ENCODE measurements around the gene PAPOLB. TPM values are rescaled to one million over a fixed set of nuclear protein-coding genes. Genes with fewer than 3 reads are reported as not detected.

The PAPOLB gene
- polyA plus RNA-seq, 2 of the 4 experiments (the other 2 are of a cell fraction) = not detected

DNA sequence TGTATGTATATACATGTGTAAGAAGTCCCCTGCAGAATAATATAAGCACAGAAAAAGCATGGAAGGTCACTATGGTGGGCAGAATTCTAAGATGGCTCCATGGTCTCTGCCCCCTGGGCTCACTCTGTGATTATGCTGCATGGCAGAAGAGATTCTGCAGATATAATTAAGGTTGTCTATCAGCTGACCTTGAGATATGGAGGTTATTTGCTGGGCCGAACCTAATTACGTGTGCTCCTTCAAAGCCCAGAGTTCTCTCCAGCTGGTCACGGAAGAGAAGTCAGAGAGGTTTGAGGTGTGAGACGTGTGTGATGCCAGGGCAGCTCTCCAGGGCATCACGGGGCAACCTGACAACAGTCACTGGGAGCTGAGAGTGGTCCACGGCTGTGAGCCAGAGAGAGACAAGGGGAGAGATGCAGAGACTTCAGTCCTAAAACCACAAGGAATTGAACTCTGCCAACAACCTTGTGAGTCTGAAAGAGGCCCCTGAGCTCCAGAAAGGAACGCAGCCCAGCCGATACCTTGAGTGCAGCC lies 11.5 kb downstream of the PAPOLB start:
- TF ChIP-seq POLR2AphosphoS2 (conservative IDR thresholded peaks at IDR 0.05; ENCODE audit: low read length) = no peak
- TF ChIP-seq BHLHE40 (IDR thresholded peaks at IDR 0.05; ENCODE audit: low read depth, low read length) = no peak
- TF ChIP-seq ZSCAN20 (CRISPR knock-in tag; IDR thresholded peaks at IDR 0.05) = no peak
- TF ChIP-seq NPAS2 (CRISPR knock-in tag; IDR thresholded peaks at IDR 0.05; ENCODE audit: borderline replicate concordance) = no peak
- TF ChIP-seq, protein P1, sequence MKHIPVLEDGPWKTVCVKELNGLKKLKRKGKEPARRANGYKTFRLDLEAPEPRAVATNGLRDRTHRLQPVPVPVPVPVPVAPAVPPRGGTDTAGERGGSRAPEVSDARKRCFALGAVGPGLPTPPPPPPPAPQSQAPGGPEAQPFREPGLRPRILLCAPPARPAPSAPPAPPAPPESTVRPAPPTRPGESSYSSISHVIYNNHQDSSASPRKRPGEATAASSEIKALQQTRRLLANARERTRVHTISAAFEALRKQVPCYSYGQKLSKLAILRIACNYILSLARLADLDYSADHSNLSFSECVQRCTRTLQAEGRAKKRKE (CRISPR knock-in tag; IDR thresholded peaks at IDR 0.05; ENCODE audit: low read depth) = no peak
- TF ChIP-seq, protein P2, sequence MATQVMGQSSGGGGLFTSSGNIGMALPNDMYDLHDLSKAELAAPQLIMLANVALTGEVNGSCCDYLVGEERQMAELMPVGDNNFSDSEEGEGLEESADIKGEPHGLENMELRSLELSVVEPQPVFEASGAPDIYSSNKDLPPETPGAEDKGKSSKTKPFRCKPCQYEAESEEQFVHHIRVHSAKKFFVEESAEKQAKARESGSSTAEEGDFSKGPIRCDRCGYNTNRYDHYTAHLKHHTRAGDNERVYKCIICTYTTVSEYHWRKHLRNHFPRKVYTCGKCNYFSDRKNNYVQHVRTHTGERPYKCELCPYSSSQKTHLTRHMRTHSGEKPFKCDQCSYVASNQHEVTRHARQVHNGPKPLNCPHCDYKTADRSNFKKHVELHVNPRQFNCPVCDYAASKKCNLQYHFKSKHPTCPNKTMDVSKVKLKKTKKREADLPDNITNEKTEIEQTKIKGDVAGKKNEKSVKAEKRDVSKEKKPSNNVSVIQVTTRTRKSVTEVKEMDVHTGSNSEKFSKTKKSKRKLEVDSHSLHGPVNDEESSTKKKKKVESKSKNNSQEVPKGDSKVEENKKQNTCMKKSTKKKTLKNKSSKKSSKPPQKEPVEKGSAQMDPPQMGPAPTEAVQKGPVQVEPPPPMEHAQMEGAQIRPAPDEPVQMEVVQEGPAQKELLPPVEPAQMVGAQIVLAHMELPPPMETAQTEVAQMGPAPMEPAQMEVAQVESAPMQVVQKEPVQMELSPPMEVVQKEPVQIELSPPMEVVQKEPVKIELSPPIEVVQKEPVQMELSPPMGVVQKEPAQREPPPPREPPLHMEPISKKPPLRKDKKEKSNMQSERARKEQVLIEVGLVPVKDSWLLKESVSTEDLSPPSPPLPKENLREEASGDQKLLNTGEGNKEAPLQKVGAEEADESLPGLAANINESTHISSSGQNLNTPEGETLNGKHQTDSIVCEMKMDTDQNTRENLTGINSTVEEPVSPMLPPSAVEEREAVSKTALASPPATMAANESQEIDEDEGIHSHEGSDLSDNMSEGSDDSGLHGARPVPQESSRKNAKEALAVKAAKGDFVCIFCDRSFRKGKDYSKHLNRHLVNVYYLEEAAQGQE (IDR thresholded peaks at IDR 0.05) = no peak
- TF ChIP-seq TFCP2L1 (CRISPR knock-in tag; IDR thresholded peaks at IDR 0.05) = no peak
- TF ChIP-seq CHD4 (IDR thresholded peaks at IDR 0.05; ENCODE audit: borderline replicate concordance) = no peak
- TF ChIP-seq, protein P3, sequence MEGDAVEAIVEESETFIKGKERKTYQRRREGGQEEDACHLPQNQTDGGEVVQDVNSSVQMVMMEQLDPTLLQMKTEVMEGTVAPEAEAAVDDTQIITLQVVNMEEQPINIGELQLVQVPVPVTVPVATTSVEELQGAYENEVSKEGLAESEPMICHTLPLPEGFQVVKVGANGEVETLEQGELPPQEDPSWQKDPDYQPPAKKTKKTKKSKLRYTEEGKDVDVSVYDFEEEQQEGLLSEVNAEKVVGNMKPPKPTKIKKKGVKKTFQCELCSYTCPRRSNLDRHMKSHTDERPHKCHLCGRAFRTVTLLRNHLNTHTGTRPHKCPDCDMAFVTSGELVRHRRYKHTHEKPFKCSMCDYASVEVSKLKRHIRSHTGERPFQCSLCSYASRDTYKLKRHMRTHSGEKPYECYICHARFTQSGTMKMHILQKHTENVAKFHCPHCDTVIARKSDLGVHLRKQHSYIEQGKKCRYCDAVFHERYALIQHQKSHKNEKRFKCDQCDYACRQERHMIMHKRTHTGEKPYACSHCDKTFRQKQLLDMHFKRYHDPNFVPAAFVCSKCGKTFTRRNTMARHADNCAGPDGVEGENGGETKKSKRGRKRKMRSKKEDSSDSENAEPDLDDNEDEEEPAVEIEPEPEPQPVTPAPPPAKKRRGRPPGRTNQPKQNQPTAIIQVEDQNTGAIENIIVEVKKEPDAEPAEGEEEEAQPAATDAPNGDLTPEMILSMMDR (IDR thresholded peaks at IDR 0.05) = no peak
- no peak for TF ChIP-seq TP53 (CRISPR knock-in tag; IDR thresholded peaks at IDR 0.05)
- no peak for TF ChIP-seq ESRRA (IDR thresholded peaks at IDR 0.05; ENCODE audit: borderline replicate concordance, low read length)
- no peak for TF ChIP-seq EHMT2 (IDR thresholded peaks at IDR 0.05; ENCODE audit: low read depth)
- Histone ChIP-seq H3K27ac (no peak overlapping the region), H3K4me2 (no peak overlapping the region), H3K9me3 (no peaks in the 10 kb centered on the region), H3K4me3 (no peak overlapping the region), H3K4me1 (no peaks in the 10 kb centered on the region)
- CTCF ChIA-PET = interaction anchor here (1.2 to 3.1 kb wide), 5 partner anchors 9 to 324 kb away, joined by 3 to 9 read pairs (median 4); partner anchors contain the start of gene PAPOLB
- FAIRE-seq = no peak
- WGBS (ENCODE audit: missing lambda C conversion rate) = 85% methylated on average over 8 of the region's 8 CpGs
- DNase-seq (ENCODE audit: low read depth in 1 of 2, low spot score in 1 of 2) = no peak
- POLR2A ChIA-PET = no interaction called here
- ATAC-seq = no peak

DNA sequence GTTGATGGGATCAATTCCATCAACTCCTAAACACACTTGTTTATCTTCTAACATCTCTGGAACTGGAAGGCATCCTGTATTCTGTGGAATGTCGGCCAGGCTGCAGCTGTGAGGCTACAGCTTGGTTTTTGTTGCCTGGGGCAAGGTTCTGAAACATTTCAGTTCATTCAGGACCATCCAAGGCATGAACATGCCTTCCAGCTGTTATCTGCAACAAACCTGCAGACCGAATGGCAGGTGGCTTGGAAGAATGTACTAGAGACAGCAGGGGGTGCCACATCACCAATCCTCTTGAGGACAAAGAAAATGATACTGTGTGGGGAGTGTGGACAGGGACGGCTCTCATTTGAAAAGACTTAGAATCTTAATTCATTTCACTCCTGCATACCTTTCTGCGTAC lies 12.4 kb downstream of the PAPOLB start:
- WGBS (ENCODE audit: missing lambda C conversion rate) = 39% methylated on average over 4 of the region's 4 CpGs
- ChIA-PET CTCF (interaction anchor here (0.6 to 3.1 kb wide), 6 partner anchors 10 to 325 kb away, joined by 3 to 9 read pairs (median 4); partner anchors contain the start of gene PAPOLB), POLR2A (no interaction called here)
- Histone ChIP-seq H3K4me3 (no peak overlapping the region), H3K4me1 (no peaks in the 10 kb centered on the region), H3K4me2 (no peak overlapping the region), H3K27ac (no peak overlapping the region), H3K9me3 (no peaks in the 10 kb centered on the region)
- peak; percentile 21 to 48 for DNase-seq (ENCODE audit: low read depth in 1 of 2, low spot score in 1 of 2)
- FAIRE-seq = no peak
- TF ChIP-seq, protein P3 (IDR thresholded peaks at IDR 0.05) = peak; percentile 29; the same call in 2 of the 3 replicates
- TF ChIP-seq NFE2L2 (conservative IDR thresholded peaks at IDR 0.05; ENCODE audit: low read length) = no peak
- TF ChIP-seq RAD21 (conservative IDR thresholded peaks at IDR 0.05 in 1 of 2, IDR thresholded peaks at IDR 0.05 in 1 of 2) = peak; percentile 44 to 55; a peak in 4 of 5 replicates
- no peak for TF ChIP-seq HOXB13 (CRISPR knock-in tag; IDR thresholded peaks at IDR 0.05; ENCODE audit: low read depth)
- ATAC-seq = peak; percentile 66 to 71; a peak in 3 of 6 replicates

Data from A549 (cell line).